Loucy (cell line): Measurements from ENCODE around the gene TMEM191C.
"Not testable (repeated sequence)": the region's sequence is repeated elsewhere in the genome, so short reads cannot be mapped to it uniquely, and the experiment has no call there.

ENCODE experiments used
- EZH2phosphoT487 ChIP-seq: fragments of 200-600 bp; IDR thresholded peaks from 2 replicates; pipeline ENCODE4 v1.6.1; 2018; ENCODE audit warnings: antibody characterized with exemption, mild to moderate bottlenecking, moderate library complexity, borderline replicate concordance
- TF ChIP-seq, protein P1 (sequence below): fragments of 200-600 bp; sonication (generic); conservative IDR thresholded peaks from 2 replicates; pipeline ENCODE4 v1.5.1; 2014; ENCODE audit warnings: mild to moderate bottlenecking, antibody characterized with exemption, low read length

DNA sequence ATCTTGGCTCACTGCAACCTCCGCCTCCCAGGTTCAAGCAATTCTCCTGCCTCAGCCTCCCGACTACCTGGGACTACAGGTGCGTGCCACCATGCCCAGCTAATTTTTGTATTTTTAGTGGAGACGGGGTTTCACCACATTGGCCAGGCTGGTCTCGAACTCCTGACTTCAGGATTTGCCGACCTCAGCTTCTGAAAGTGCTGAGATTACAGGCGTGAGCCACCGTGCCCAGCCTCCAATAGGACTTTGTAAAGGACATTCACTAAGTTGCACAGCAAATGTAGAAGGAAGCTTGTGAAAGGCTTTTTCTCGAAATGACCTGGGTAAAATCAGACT lies 12.2 kb upstream of the TMEM191C start:
- TF ChIP-seq, protein P1, sequence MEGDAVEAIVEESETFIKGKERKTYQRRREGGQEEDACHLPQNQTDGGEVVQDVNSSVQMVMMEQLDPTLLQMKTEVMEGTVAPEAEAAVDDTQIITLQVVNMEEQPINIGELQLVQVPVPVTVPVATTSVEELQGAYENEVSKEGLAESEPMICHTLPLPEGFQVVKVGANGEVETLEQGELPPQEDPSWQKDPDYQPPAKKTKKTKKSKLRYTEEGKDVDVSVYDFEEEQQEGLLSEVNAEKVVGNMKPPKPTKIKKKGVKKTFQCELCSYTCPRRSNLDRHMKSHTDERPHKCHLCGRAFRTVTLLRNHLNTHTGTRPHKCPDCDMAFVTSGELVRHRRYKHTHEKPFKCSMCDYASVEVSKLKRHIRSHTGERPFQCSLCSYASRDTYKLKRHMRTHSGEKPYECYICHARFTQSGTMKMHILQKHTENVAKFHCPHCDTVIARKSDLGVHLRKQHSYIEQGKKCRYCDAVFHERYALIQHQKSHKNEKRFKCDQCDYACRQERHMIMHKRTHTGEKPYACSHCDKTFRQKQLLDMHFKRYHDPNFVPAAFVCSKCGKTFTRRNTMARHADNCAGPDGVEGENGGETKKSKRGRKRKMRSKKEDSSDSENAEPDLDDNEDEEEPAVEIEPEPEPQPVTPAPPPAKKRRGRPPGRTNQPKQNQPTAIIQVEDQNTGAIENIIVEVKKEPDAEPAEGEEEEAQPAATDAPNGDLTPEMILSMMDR: not testable (repeated sequence)
- TF ChIP-seq EZH2phosphoT487: not testable (repeated sequence)
